ENCODE measurements around the gene CAPZA1.

Gene CAPZA1

GRCh38 chr1:112715264-112716053 is 95.8 kb downstream of the CAPZA1 start, which contains the start of gene PPM1J:
Gene PPM1J, minus strand, starts transcription at chr1:112715332. Its CDS starts 31 bp downstream, at chr1:112715301.
- DNase-seq (ENCODE audit: low read depth in 3 of 3): peak; percentile 81 to 96 (median 86)

GRCh38 chr1:112716133-112716720 is 96.6 kb downstream of the CAPZA1 start:
- DNase-seq (ENCODE audit: low read depth in 3 of 3): peak; percentile 69 to 79 (median 79)

- DNase-seq (ENCODE audit: low read depth in 3 of 3): no peak
Measured at GRCh38 chr1:112717263-112717873, 97.7 kb downstream of the CAPZA1 start.

GRCh38 chr1:112718691-112719418 is 99.2 kb downstream of the CAPZA1 start:
- DNase-seq (ENCODE audit: low read depth in 3 of 3): peak in 2 of 3 experiments; percentile 60 to 79

DNA sequence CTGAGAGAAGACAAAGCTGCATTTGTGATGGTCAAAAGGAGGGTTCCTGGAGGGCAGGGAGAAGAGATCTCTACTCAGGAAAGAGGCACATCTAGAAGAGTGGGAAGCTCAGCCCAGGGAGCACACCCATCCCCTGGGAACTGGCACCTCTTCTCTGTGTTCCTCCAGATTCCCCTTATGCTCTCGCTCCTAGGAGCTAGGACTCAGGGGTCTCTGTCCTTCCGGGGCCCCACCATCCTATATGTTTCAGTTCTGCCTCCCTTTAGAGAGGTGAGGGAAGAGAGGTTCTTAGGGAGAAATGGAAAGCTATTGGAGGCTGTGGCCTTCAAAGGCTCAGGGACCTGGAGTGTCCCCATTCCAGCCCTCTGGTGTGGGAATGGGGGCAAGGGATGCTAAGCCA is 100.1 kb downstream of the CAPZA1 start:
- no peak for DNase-seq (ENCODE audit: low read depth in 3 of 3)

- no peak for DNase-seq (ENCODE audit: low read depth in 3 of 3)
Measured at GRCh38 chr1:112720800-112721199, 101.2 kb downstream of the CAPZA1 start.
